GF-D8 (cell line): ENCODE data around the gene SLC35F3.

ENCODE experiments used
- DNase-seq: peaks from one replicate; lab custom pipeline; 2025; lab: John Stamatoyannopoulos, UW

SLC35F3 gene

DNA sequence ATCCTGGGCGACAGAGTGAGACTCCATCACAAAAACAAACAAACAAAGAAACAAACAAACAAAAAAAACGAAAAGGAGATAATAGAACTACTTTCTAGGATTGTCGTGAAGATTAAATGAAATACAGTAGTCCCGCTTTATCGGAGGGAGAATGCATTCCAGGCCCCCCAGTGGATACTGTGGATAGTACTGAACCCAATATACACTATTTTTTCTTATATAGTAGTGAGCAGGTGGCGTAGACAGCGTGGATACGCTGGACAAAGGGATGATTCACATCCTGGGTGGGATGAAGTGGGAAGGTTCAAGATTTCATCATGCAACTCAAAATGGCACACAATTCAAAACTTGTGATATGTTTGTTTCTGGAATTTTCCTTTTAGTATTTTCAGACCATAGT is 8.0 kb downstream of the SLC35F3 start:
- no peak for DNase-seq

DNA sequence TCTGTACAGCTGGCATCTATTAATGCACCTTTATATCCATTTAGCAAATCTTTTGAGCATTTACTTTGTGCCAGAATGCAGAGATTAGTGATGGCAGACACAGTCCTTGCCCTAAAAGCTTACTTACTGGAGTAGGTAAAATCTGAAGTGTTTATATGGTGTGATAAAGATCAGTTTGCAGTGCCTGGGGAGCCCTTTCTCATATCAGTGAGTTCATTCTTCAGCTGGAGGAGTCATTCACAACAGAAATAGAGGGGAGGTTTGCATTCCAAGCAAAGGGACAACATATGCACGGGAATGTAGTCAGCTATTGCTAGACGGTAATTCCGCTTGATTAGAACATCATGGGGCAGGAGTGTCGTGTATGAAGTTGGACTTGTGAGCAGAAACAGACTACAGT is 8.4 kb downstream of the SLC35F3 start:
- DNase-seq: no peak

DNA sequence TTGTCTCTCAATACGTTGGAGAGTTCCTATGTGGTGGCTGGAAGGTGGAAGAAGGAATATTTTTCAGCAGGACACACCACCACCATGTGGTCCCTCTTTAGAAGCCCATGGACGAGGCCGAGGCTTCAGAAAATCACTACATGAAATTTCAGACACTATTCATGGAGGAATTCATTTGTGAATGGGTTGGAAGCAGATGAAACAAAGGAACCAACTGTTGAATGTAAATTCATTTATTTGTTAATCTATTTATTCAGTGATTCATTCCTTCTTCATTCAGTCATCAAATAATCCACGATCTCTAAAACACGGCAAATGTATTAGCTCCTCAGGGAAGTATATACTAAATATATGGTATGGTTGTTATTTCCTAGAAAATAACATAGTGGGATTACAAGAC is 12.2 kb downstream of the SLC35F3 start:
- no peak for DNase-seq

GRCh38 chr1:233919786-233920185 is 15.3 kb downstream of the SLC35F3 start:
- no peak for DNase-seq

GRCh38 chr1:233928123-233928522 is 23.6 kb downstream of the SLC35F3 start:
- DNase-seq: no peak

GRCh38 chr1:233933339-233933738 is 28.9 kb downstream of the SLC35F3 start:
- DNase-seq: no peak

DNA sequence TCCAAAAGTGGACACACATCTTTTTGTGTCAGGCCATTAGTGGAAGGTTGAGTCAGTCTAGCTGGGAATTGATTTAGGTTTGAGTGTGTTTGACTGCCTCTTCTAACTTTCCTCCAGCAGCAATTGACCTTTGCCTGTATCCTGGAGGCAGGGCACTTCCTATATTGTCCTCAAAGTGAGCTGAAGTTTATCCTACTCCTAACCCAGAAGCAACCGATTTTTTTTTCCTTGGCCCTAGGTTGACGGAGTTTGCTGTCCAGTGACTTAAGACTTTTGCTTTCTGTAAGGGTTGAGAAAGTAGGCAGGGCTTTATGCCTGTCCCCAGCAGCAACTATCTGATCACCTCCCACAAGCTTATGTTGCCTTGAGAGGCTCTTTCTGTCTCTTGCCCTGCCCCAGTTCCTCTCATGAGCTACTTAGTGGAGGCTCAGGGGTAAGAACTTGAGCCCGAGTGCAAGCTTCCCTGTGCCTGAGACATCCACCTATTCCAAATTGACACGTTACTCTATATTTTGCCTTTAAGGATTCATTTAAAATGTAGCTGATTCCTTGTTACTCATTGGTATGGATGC is 30.9 kb downstream of the SLC35F3 start:
- no peak for DNase-seq

GRCh38 chr1:233936422-233936821 is 31.9 kb downstream of the SLC35F3 start:
- no peak for DNase-seq

DNA sequence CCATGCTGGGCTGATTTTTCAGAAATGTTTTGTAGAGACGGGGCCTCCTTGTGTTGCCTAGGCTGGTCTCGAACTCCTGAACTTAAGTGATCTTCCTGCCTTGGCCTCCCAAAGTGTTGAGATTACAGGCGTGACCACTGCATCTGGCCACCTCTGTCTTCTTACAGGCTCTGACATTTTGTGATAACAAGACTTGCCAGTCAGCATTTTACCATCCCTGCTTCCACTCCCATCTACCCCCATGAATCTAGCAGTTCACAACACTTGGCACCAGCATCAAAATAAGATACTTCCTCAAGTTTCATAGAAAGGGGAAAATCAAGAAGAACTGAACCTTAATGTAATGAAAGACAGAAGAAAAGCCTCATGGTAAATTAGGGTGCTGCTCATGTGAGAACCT is 32.4 kb downstream of the SLC35F3 start:
- no peak for DNase-seq

DNA sequence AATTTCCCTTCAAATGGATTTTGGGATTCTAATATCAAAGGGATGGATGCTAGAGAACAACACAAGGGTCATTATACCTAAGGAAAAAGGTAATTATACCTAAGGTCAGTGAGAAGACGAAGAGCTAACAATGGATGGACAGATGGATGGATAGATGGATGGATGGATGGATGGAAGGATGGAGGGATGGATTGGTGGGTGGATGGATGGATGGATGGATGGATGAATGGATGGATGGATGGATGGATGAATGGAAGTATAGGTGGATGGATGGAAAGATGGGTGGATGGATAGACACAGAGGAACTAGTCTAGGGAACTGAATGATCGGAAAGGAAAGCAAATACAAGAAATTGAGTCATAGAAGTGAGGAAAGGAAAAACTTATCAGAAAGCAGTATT is 34.0 kb downstream of the SLC35F3 start:
- DNase-seq: no peak

DNA sequence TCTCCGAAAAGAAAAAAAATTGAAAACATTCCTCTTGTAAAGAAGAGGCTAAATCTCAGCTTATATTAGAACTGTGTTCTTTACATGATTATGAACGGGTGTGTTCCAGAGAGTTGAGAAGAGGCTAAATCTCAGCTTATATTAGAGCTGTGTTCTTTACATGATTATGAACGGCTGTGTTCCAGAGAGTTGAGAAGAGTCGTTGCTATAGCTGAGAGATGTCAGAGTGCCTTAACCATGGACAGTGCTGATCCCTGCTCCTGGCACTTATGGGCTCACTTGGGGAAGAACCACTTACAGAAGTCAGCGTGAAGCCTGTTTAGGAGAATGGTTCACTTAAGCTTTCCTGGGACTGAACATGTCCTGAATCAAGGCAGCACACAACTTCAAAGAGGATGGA is 35.0 kb downstream of the SLC35F3 start:
- no peak for DNase-seq

DNA sequence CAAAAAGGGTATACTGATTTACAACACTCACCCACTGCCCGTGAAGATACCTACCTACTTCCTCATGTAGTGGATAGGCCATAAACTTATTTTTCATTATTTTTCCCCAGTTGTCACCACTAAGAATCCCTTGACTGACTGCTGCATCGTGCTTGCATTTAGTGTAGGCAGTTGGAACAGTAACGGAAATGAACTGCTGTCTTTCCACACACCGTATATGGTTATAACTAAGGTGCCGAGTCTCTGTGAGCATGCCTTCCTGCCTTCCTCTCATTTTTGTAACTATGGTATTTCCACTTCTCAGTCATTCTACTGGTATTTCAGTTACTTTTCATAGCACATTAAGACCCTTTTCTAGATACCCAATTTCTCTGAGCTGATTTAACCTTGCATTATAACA is 36.4 kb downstream of the SLC35F3 start:
- no peak for DNase-seq

- DNase-seq: no peak
Measured at GRCh38 chr1:233944601-233945000, 40.1 kb downstream of the SLC35F3 start.

- DNase-seq: no peak
Measured at GRCh38 chr1:233945573-233945972, 41.1 kb downstream of the SLC35F3 start.

DNA sequence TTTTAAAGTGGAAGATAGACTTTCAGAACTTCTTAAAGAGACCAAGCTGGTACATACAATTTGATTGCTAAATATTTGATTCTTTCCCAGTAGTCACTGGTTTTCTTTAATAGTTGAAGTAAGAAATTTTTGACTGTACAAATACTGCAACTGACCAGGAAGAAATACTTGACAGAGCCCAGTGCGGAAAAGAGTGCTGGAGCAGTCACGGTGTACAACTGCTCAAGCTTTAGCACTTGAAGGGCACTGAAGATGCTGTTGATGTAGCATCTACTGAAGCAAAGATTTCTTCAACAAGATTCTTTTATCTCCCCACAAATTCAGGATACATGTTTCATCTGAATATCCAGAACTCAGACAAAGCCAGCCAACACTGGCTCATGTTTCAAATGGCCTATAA is 41.5 kb downstream of the SLC35F3 start:
- DNase-seq: no peak

DNA sequence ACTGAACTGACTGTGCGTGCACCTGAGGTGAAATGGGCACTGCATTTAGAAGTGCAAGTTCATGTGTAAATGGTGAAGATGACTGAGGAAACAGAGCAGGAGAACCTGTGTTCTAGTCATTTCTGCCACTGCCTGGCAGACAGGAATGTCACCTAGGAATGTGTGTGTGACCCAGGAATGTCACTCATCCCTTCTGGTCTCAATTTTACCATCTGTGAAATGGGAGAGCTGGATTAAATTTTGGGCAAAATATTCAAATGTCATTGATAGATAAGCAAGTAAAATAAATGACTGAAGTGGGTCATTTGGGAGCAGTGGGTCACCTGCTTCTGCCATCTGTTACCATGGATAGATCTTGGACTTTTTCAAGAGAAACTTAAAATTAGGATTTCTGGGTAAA is 42.2 kb downstream of the SLC35F3 start:
- DNase-seq: no peak

DNA sequence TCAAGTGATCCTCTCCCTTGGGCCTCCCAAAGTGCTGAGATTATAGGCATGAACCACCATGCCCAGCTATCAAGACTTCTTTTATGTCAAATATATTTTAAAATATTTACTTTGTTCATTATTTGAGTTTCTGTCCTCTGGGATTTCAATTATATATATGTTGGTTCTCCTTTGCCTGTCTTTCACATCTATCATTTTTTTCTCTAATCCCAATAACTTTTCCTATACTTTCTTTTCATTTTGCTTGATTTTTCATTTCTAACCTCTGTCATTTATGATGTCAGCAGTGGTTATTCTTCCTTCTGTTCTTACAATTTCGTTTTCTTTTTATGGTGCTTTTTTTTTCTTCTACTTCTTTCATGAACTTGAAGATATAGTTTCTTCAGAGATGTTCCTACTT is 47.3 kb downstream of the SLC35F3 start:
- DNase-seq: no peak

- no peak for DNase-seq
Measured at GRCh38 chr1:233957691-233958090, 53.2 kb downstream of the SLC35F3 start.

DNA sequence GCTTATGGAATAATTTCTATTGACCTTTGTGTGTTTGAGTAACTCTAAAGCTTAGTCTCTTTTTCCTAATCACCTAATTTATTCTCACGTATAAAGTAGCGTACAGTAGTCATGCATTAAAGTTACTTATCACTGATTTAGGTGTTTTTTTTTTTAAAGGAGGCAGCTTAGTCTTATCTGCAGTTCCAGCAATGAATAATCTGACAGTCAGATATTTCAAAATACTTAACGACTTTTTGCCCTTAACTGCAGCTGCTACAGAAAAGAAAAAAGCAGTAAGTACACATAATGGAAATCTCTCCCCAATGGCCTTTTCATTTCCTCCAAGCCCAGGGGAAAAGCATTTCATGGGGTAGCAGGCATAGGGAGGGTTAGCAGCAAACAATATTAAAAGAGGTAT is 54.6 kb downstream of the SLC35F3 start:
- DNase-seq: no peak

DNA sequence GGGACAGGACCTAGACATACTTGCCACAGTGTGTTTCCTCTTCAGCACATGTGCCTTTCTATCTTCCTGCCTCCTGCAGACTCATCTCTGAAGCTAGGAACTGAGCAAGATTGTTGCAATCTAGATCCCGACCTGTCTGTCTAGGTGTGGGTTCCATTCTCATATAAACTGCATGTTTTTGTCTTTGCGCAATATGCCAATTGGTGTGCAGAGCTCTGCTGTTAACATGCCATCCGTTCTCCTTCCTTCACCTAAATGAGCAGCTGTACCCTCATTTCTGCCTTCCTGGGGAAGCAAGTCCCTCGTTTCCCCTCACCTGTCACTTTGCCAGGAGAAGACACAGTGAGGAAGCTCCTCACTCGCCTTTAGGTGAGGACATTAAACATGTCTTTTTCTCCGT is 55.5 kb downstream of the SLC35F3 start:
- no peak for DNase-seq

- no peak for DNase-seq
Measured at GRCh38 chr1:233960386-233960785, 55.9 kb downstream of the SLC35F3 start.

- DNase-seq: no peak
Measured at GRCh38 chr1:233962878-233963277, 58.4 kb downstream of the SLC35F3 start.

- no peak for DNase-seq
Measured at GRCh38 chr1:233965856-233966255, 61.4 kb downstream of the SLC35F3 start.

- DNase-seq: no peak
Measured at GRCh38 chr1:233971753-233972152, 67.3 kb downstream of the SLC35F3 start.

GRCh38 chr1:233972563-233972950 is 68.1 kb downstream of the SLC35F3 start:
- no peak for DNase-seq
